ENCODE measurements around the gene CBFA2T2. TPM values are rescaled to one million over a fixed set of nuclear protein-coding genes. Genes with fewer than 3 reads are reported as not detected.

CBFA2T2 gene
- total RNA-seq, 2 experiments from 2014 or later = 10.2 to 10.9 TPM

DNA sequence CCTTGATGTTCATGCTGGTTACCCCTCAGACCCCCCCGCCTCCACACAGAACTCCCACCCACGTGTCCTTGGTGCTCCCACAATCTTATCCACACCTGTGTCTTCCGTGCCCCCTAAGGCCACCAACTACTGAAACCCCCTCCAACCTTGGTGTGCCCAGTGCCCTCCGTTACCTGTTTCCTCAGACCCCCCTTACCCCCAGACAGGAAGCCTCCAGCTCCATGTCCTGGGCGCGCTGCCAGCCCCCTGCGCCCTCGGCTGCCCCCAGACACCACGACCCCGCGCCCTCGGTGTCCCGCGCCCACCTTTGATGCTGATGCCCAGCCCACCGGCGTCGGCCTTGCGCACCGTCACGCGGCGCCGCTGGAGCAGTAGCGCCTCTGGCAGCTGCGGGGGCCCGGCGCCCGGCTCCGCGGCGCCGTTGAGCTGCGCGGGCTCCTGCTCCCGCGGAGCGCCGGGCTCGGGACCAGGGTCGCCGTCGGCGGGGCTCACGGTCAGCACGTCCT is 46.8 kb upstream of the CBFA2T2 start:
- no peaks in the 10 kb centered on the region for H3K36me3 Mint-ChIP-seq (ENCODE audit: low read depth)
- H3K9me3 Mint-ChIP-seq = no peaks in the 10 kb centered on the region
- H3K4me3 Mint-ChIP-seq = peak overlapping the region; percentile 68
- intact Hi-C loops (cut with micrococcal nuclease) = no loop called here
- DNase-seq (peak; percentile 37), ATAC-seq (peak; percentile 17)
- H3K4me1 Mint-ChIP-seq (ENCODE audit: low read depth) = peaks cover 12% of the 10 kb centered on the region
- TF ChIP-seq, protein P1, sequence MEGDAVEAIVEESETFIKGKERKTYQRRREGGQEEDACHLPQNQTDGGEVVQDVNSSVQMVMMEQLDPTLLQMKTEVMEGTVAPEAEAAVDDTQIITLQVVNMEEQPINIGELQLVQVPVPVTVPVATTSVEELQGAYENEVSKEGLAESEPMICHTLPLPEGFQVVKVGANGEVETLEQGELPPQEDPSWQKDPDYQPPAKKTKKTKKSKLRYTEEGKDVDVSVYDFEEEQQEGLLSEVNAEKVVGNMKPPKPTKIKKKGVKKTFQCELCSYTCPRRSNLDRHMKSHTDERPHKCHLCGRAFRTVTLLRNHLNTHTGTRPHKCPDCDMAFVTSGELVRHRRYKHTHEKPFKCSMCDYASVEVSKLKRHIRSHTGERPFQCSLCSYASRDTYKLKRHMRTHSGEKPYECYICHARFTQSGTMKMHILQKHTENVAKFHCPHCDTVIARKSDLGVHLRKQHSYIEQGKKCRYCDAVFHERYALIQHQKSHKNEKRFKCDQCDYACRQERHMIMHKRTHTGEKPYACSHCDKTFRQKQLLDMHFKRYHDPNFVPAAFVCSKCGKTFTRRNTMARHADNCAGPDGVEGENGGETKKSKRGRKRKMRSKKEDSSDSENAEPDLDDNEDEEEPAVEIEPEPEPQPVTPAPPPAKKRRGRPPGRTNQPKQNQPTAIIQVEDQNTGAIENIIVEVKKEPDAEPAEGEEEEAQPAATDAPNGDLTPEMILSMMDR (IDR thresholded peaks at IDR 0.05) = no peak
- CTCF ChIA-PET = interaction anchor here (1.2 to 4.3 kb wide), 4 partner anchors 42 to 224 kb away, joined by 4 to 30 read pairs (median 8); partner anchors contain the start of genes ACTL10, CBFA2T2 and CDK5RAP1
- H3K27me3 Mint-ChIP-seq = no peaks in the 10 kb centered on the region
- no peak overlapping the region for H3K27ac Mint-ChIP-seq
- POLR2A ChIA-PET = interaction anchor here (0.5 to 2.1 kb wide), 4 partner anchors 11 to 229 kb away, joined by 3 to 11 read pairs (median 4); partner anchors contain the start of gene ACTL10

DNA sequence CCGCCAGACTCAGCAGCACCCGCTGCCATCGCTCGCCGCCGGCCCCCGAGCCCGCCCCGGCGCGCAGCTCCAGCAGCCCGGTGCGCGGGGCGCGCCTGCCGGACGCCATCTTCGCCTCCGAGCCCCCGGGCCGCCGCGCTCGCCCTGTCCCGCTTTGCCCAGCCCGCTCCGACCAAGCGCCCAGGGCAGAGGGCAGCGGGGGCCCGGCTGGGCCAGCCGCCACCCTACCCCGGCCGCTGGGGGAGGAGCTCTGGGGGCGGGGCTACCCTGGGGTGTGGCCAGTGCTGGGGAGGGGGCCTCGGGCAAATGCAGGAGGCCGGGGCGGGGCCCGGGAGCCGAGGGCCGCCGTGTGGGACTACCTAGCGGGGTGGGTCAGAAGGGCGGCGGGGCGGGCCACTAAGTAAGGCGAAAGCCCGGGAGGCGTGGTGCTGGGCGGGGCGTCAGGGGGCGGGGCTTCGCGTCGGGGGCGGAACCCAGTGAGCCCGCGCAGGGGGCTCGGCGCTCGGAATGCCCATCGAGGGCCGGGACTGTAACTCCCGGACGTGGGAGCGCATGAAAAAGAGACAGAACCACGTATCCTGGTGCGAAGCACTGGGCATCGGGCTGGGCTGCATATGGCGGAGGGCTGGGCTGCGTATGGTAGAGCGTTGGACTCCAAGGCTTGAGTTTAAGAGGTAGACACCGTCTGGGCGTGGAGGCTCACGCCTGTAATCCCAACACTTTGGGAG is 46.2 kb upstream of the CBFA2T2 start, which contains the start of gene SNTA1:
Gene SNTA1 (minus strand): TSS at position 252 of the 728 bp plus-strand sequence. CDS start 143 bp downstream, at position 109.
- H3K4me3 Mint-ChIP-seq = peak within 1 kb of the TSS; percentile 83
- H3K9me3 Mint-ChIP-seq = no peaks in the 10 kb centered on the region
- ChIA-PET POLR2A (interaction anchor here (0.5 to 2.1 kb wide), 6 partner anchors 11 to 229 kb away, joined by 3 to 11 read pairs (median 4); partner anchors contain the start of genes ACTL10 and CBFA2T2), CTCF (interaction anchor here (0.8 to 4.3 kb wide), 5 partner anchors 27 to 223 kb away, joined by 3 to 30 read pairs (median 4); partner anchors contain the start of genes ACTL10, CBFA2T2 and CDK5RAP1)
- peaks cover 12% of the 10 kb centered on the region for H3K4me1 Mint-ChIP-seq (ENCODE audit: low read depth)
- DNase-seq = peak; percentile 94
- H3K27ac Mint-ChIP-seq = peak within 1 kb of the TSS; percentile 76
- no peaks in the 10 kb centered on the region for H3K36me3 Mint-ChIP-seq (ENCODE audit: low read depth)
- peak; percentile 89 for ATAC-seq
- intact Hi-C loops (cut with micrococcal nuclease) = no loop called here
- TF ChIP-seq, protein P1 (IDR thresholded peaks at IDR 0.05) = no peak
- H3K27me3 Mint-ChIP-seq = no peaks in the 10 kb centered on the region

DNA sequence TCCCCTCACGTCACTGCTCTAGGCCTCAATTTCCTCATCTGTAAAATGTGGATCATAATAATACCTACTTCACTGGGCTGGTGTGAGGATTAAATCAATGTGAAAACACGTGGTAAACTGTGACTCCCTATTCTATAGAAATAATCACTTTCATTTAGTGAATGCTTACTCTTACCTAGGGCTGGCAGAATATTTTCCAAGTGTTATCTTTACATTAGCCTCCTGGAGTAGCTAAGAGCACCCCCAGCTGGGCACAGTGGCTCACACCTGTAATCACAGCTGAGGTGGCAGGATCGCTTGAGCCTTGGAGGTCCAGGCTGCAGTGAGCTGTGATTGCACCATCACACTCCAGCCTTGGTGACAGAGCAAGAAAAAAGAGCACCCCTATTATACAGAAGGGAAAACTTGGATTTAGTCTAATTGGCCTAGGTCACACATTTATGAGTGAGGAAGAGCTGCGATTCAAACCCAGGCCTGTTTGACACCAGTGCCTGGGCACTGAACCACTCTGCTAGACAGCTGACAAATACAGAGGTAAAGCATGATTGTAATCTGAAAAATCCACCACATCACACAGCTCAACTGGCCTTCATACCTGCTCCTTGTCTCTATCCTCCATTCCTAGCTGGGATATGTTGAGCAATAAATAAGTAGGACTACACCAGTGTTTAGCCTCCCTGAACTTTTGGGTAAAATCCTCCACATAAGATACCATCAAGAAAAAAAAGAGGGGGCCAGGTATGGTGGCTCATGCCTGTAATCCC is 44.9 kb upstream of the CBFA2T2 start:
- H3K4me1 Mint-ChIP-seq (ENCODE audit: low read depth) = peaks cover 12% of the 10 kb centered on the region
- DNase-seq (peak; percentile 66), ATAC-seq (peak; percentile 28)
- TF ChIP-seq, protein P1 (IDR thresholded peaks at IDR 0.05) = peak; percentile 43
- H3K36me3 Mint-ChIP-seq (ENCODE audit: low read depth) = no peaks in the 10 kb centered on the region
- H3K9me3 Mint-ChIP-seq = no peaks in the 10 kb centered on the region
- peak overlapping the region; percentile 83 for H3K4me3 Mint-ChIP-seq
- CTCF ChIA-PET = interaction anchor here (0.7 to 4.3 kb wide), 10 partner anchors 9 to 222 kb away, joined by 3 to 30 read pairs (median 5); partner anchors contain the start of genes ACTL10, CBFA2T2 and CDK5RAP1
- peak overlapping the region; percentile 76 for H3K27ac Mint-ChIP-seq
- intact Hi-C loops (cut with micrococcal nuclease) = no loop called here
- POLR2A ChIA-PET = interaction anchor here (1.0 to 2.1 kb wide), 6 partner anchors 43 to 224 kb away, joined by 3 to 11 read pairs (median 4); partner anchors contain the start of genes ACTL10, CBFA2T2 and CDK5RAP1
- no peaks in the 10 kb centered on the region for H3K27me3 Mint-ChIP-seq

DNA sequence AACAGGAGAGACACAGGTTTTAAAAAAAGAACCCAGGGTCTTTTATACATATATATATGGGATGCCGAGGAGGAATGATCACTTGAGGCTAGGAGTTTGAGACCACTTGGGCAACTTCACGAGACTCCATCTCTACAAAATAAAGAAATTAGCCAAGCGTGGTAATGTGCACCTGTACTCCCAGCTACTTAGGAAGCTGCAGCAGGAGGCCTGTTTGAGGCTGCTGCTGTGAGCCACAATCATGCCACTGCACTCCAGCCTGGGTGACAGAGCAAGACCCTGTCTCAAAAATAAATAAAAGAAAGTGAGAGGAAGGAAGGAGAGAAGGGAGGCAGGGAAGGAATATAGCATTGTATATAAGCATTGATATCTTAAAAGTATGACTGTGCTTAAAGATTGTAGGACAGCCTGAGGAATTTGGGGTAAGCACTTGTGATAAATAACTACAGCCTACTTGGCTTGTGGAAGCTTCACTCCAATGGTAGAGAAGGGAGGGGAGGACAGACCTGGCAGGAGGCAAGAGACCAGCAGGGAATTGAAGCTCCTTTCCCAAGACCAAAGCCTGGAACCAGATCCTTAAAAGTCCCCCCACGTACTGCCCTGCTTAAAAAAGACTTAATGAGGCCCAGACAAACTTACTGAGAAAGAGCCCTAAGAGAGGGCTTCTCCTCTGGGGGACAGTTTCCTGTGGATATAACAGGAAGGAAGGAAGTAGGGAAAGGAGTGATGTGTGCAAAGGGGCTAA is 43.8 kb upstream of the CBFA2T2 start:
- Mint-ChIP-seq H3K4me3 (no peak overlapping the region), H3K27ac (no peak overlapping the region), H3K9me3 (no peaks in the 10 kb centered on the region), H3K27me3 (no peaks in the 10 kb centered on the region), H3K4me1 (ENCODE audit: low read depth) (peaks cover 12% of the 10 kb centered on the region), H3K36me3 (ENCODE audit: low read depth) (no peaks in the 10 kb centered on the region)
- ChIA-PET CTCF (interaction anchor here (1.0 to 4.3 kb wide), 4 partner anchors 8 to 221 kb away, joined by 3 to 30 read pairs (median 6); partner anchors contain the start of gene ACTL10), POLR2A (interaction anchor here (0.6 to 1.0 kb wide), 3 partner anchors 45 to 218 kb away, joined by 3 to 4 read pairs (median 4); partner anchors contain the start of gene CDK5RAP1)
- ATAC-seq (no peak), DNase-seq (no peak)
- TF ChIP-seq, protein P1 (IDR thresholded peaks at IDR 0.05) = no peak
- intact Hi-C loops (cut with micrococcal nuclease) = no loop called here
